D721Med (cell line): ENCODE measurements around the gene HOXD4.

Experiments
- DNase-seq: peaks from one replicate; pipeline ENCODE4 v3.0.0; 2011; ENCODE audit warnings: low spot score; ENCODE audit not compliant: insufficient read length
- FAIRE-seq: peaks from 2 replicates; lab custom pipeline; 2011; peaks lifted over from hg19 to GRCh38; lab: Jason Lieb, UNC
- CTCF ChIP-seq: IDR thresholded peaks from 2 replicates; pipeline ENCODE4 v1.5.1; 2012; ENCODE audit warnings: mild to moderate bottlenecking, control low read depth; ENCODE audit not compliant: insufficient read depth; ENCODE audit errors: missing control alignments

Gene HOXD4

DNA sequence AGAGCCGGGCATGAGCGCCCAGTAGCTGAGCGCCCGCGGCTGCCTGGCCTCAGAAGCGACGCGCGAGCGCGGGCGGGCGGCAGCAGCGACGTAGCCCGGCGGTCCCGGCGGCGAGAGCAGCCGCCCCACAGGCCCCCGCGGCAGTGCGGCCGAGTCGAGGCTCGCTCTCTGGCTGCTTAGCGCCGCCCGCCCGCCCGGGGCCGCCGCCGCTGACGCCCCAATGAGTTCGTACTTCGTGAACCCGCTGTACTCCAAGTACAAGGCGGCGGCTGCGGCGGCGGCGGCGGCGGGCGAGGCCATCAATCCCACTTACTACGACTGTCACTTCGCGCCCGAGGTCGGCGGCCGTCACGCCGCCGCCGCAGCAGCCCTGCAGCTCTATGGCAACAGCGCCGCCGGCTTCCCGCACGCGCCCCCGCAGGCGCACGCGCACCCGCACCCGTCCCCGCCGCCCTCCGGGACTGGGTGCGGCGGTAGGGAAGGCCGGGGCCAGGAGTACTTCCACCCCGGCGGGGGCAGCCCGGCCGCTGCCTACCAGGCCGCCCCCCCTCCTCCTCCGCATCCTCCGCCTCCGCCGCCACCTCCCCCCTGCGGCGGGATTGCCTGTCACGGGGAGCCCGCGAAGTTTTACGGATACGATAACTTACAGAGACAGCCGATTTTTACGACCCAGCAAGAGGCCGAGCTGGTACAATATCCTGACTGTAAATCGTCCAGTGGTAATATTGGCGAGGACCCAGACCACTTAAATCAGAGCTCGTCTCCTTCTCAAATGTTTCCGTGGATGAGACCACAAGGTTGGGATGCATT is 21.0 kb upstream of the HOXD4 start:
- FAIRE-seq (no peak), DNase-seq (no peak)
- no peak for TF ChIP-seq CTCF

- FAIRE-seq, result no peak
- TF ChIP-seq CTCF, result no peak
- no peak for DNase-seq
These were observed 20.1 kb upstream of the HOXD4 start for GRCh38 chr2:176130957-176131847.

DNA sequence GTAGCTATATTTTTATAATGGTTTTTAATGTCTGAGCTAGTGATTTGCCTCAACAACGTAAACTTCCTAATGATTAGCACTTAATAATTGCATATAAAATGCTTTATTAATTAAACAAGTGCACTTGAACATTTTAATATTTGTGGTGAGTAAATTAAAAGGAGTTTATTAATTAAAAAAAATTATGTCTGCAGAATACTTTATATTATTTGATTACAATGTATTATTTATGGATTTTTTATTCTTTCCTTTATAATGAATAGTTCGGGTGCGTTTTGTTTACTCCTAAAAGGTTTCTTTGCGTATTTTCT is 19.5 kb upstream of the HOXD4 start:
- FAIRE-seq, result no peak
- no peak for DNase-seq
- no peak for TF ChIP-seq CTCF

DNA sequence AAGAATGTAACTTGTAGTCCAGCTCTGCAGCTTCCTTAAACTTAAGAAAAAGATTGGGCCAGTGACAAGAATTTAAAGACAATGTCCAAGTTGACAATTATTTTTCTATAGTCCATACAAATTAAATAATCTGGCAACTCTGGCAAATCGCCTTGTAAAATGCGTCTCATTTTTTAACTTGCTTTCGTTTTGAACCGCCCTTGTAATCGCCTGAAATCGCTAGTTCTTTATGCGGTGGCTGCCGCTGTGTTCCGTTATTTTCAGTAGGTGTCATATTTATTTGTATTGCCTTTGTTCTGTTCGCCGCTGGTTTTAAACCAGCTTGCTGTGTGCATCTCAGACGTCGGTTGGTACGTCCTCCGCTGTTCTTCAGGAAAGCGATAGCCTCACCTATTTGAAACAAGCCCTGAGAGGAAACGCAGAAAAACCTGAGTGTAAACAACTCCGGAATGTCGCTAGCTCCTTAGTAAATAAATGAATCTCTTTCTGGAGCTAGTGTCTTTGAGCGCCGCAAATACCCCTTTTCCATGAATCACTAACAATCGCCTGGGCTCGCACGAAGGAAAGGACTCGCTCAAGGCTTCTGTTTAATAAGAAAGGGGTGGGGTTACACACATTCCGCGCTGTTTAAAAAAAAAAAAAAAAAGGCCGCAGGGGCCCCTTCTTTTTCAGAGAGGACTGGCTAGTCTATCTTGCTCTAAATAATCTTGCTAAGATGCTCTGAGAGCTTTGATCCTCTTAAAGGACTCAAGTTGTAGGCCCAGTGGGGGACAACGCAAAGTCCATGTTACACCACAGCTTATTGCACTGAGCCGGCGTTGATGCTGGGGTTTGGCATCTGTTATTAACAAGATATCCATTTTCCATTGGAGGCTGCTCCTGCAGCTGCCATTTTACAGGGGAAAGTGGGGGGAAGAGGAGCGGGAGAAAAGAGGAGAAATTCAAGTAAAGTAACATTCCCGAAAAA is 18.9 kb upstream of the HOXD4 start:
- TF ChIP-seq CTCF, result no peak
- FAIRE-seq, result no peak
- DNase-seq, result no peak

DNA sequence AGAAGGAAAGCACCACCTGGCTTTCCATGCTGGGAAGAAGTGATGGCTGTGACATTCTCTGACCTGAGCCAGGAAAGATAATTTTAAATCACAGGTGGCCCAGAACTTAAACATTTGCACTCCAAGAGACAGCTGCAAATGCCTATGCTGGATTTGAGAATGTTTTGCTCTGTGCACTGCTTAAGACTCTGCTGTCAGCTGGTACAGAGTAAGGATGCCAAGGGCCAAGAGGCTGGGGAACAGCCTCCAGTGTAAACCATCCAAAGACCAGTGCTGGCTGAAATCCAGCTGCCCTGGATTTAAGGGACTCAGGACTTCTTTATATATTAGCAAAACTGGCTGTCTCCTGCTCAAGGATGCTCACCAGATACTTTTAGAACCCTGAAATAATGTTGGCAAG is 18.0 kb upstream of the HOXD4 start:
- FAIRE-seq, result no peak
- TF ChIP-seq CTCF, result no peak
- DNase-seq, result no peak

GRCh38 chr2:176134035-176134434 is 17.3 kb upstream of the HOXD4 start:
- no peak for DNase-seq
- TF ChIP-seq CTCF, result no peak
- FAIRE-seq, result no peak
